Small intestine (tissue), 16 donors: ENCODE measurements around the gene CGB5. TPM values are rescaled to one million over a fixed set of nuclear protein-coding genes. Genes with fewer than 3 reads are reported as not detected.
"Not testable (repeated sequence)": the region's sequence is repeated elsewhere in the genome, so short reads cannot be mapped to it uniquely, and the experiment has no call there.

Experiments used
- DNase-seq, 2 donors: peaks; one replicate each; pipeline versions ENCODE4 v3.0.0 to v3.0.0-alpha.2; 2013
- FAIRE-seq: peaks from 2 replicates; lab custom pipeline; 2012; peaks lifted over from hg19 to GRCh38; lab: Jason Lieb, UNC
- H3K27ac ChIP-seq, 3 donors: one replicate each; pipeline ENCODE4 v1.5.1; 2013; ENCODE audit warnings: low read length in 2 of 3, mild to moderate bottlenecking in 2 of 3, control low read depth in 1 of 3, inconsistent platforms in 1 of 3, low read depth in 1 of 3, moderate library complexity in 1 of 3
- H3K27me3 ChIP-seq, 3 donors: one replicate each; pipeline ENCODE4 v1.6.1; 2013; ENCODE audit warnings: low read length in 3 of 3, inconsistent platforms in 1 of 3; ENCODE audit not compliant: control insufficient read depth in 3 of 3, insufficient read depth in 3 of 3
- H3K36me3 ChIP-seq, 3 donors: one replicate each; pipeline ENCODE4 v1.6.1; 2013; ENCODE audit warnings: low read length in 3 of 3, inconsistent platforms in 1 of 3, low read depth in 1 of 3, mild to moderate bottlenecking in 1 of 3, moderate library complexity in 1 of 3; ENCODE audit not compliant: control insufficient read depth in 3 of 3, insufficient read depth in 2 of 3
- H3K4me1 ChIP-seq, 3 donors: one replicate each; pipeline ENCODE4 v1.6.1; 2013; ENCODE audit warnings: low read length in 2 of 3, inconsistent platforms in 1 of 3, low read depth in 1 of 3, mild to moderate bottlenecking in 1 of 3, moderate library complexity in 1 of 3; ENCODE audit not compliant: control insufficient read depth in 3 of 3, insufficient read depth in 2 of 3
- H3K4me3 ChIP-seq, 3 donors: one replicate each; pipeline ENCODE4 v1.5.1; 2013; ENCODE audit warnings: low read length in 3 of 3, control low read depth in 1 of 3, inconsistent platforms in 1 of 3, low read depth in 1 of 3, mild to moderate bottlenecking in 1 of 3, moderate library complexity in 1 of 3
- H3K9me3 ChIP-seq, 2 donors: one replicate each; pipeline ENCODE4 v1.6.1; 2013; ENCODE audit warnings: low read depth in 1 of 2, low read length in 1 of 2; ENCODE audit not compliant: control insufficient read depth in 2 of 2, insufficient read depth in 1 of 2
- WGBS, 3 donors: extraction: QIAGEN DNeasy Blood & Tissue Kit; methylation state at CpG; one replicate each; pipeline ENCODE4 v1.1.7; 2013; 5-methylcytosine and 5-hydroxymethylcytosine counted together
- long read RNA-seq, 10 donors: transcript quantifications; one replicate each; lab custom pipeline, GENCODE V29; 2026
- polyA plus RNA-seq, 4 donors: library from polyadenylated mRNA; stranded (reverse) in 3 of 4; unstranded in 1 of 4; fragments of 200-250 nt in 3 of 4; fragments of 120-200 nt in 1 of 4; gene quantifications; one replicate each; pipeline versions ENCODE4 v1.2.1 to v1.2.3, GENCODE V29; 2013
- donor health status: healthy with polysubstance abuse.
- donor health status: control.
- donor health status: control.
- donor health status: Bipolar disorder and iron deficiency.
- donor health status: healthy.

CGB5 gene
- polyA plus RNA-seq = under 1 TPM in 1 of 4 donors, not detected in 3; 0.09 TPM
- long read RNA-seq, donor 1 = 0 reads
- long read RNA-seq, donor 2 = 0 reads
- long read RNA-seq, donor 3 = 0 reads
- long read RNA-seq, donor 4 = 0 reads
- long read RNA-seq, donor 5 = 0 reads
- long read RNA-seq, donor 6 = 0 reads
- long read RNA-seq, donor 7 = 0 reads
- long read RNA-seq, donor 8 = 0 reads
- long read RNA-seq, donor 9 = 0 reads
- long read RNA-seq, donor 10 = 0 reads

DNA sequence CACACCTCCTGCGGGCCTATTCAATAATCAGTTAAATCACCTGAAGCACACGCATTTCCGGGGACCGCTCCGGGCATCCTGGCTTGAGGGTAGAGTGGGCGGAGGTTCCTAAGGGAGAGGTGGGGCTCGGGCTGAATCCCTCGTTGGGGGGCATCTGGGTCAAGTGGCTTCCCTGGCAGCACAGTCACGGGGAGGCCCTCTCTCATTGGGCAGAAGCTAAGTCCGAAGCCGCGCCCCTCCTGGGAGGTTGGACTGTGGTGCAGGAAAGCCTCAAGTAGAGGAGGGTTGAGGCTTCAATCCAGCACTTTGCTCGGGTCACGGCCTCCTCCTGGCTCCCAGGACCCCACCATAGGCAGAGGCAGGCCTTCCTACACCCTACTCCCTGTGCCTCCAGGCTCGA is at the start of gene CGB5:
TSS of gene CGB5 (plus strand) at position 301 of the 400 bp plus-strand sequence. CDS start 362 bp downstream, outside the sequence.
- not testable (repeated sequence) for FAIRE-seq, H3K27me3 ChIP-seq, H3K4me1 ChIP-seq, H3K36me3 ChIP-seq, DNase-seq, H3K9me3 ChIP-seq, H3K4me3 ChIP-seq, H3K27ac ChIP-seq
- 53 to 66% (median 62%) methylated on average over 14 of the region's 15 CpGs for WGBS, 3 donors

DNA sequence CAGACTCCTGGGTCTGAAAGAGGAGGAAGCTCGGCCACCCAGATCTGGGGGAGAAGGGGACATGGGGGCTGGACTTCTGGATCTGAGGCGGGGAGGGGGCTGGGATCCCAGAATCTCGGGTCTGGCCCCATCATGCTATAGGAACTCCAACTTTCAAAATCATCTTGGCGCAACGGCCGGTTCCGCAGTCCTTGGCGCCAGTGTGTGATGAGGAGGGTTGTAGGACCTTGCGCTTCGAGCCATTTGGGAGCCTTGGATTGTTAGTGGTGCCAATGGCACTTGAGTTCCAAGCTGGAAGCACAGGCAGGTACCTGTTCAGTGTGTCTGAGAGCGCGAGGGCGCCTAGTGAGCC is 49.6 kb upstream of the CGB5 start:
- Histone ChIP-seq H3K27me3 (no peaks in the 10 kb centered on the region), H3K27ac (peak overlapping the region; percentile 17 to 98 (median 95)), H3K4me1 (peaks cover 2 to 22% (median 7%) of the 10 kb centered on the region in 3 donors), H3K36me3 (peaks cover 0 to 29% (median 0%) of the 10 kb centered on the region in 3 donors), H3K4me3 (peak overlapping the region; percentile 54 to 94 (median 58)), H3K9me3 (no peaks in the 10 kb centered on the region)
- FAIRE-seq = no peak
- WGBS, 3 donors = 0 to 1% (median 1%) methylated on average over 13 of the region's 13 CpGs
- no peak for DNase-seq

DNA sequence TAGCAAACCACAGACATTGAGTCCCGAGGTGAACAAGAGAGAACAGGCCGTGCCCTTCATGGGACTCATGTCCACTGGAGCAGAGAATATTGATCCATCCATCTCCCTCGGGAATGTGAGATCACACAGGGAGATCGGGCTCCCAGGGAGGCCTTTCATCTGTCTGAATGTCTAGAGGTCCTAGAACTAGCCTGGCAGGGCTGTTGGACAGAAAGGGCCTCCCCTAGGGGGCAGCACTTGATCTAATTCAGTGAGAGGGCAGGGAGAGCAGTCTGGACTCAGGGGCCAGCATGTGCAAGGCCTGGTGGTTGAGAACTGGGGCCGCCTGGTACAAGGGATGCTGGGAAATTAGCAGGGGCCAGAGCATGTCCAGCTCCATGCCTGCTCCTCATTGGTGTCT is 45.7 kb upstream of the CGB5 start:
- no peaks in the 10 kb centered on the region for H3K27me3 ChIP-seq
- peaks cover 0 to 9% (median 0%) of the 10 kb centered on the region in 3 donors for H3K4me1 ChIP-seq
- no peaks in the 10 kb centered on the region for H3K9me3 ChIP-seq
- peaks cover 0 to 29% (median 1%) of the 10 kb centered on the region in 3 donors for H3K36me3 ChIP-seq
- peak; percentile 48 to 58 for DNase-seq
- 73 to 76% (median 73%) methylated on average over 5 of the region's 5 CpGs for WGBS, 3 donors
- H3K27ac ChIP-seq = no peak overlapping the region
- FAIRE-seq = no peak
- no peak overlapping the region for H3K4me3 ChIP-seq

GRCh38 chr19:48999481-49000325 is 43.9 kb upstream of the CGB5 start:
- 60 to 66% (median 64%) methylated on average over 16 of the region's 16 CpGs for WGBS, 3 donors
- Histone ChIP-seq H3K4me1 (peaks cover 0 to 3% (median 0%) of the 10 kb centered on the region in 3 donors), H3K27me3 (no peaks in the 10 kb centered on the region), H3K9me3 (no peaks in the 10 kb centered on the region), H3K27ac (no peak overlapping the region), H3K36me3 (peaks cover 4 to 45% (median 7%) of the 10 kb centered on the region in 3 donors), H3K4me3 (no peak overlapping the region)
- DNase-seq (peak; percentile 64 to 65), FAIRE-seq (no peak)

GRCh38 chr19:49004133-49004532 is 39.5 kb upstream of the CGB5 start:
- H3K4me3 ChIP-seq = no peak overlapping the region
- H3K27me3 ChIP-seq = no peaks in the 10 kb centered on the region
- H3K36me3 ChIP-seq = peaks cover 4 to 63% (median 15%) of the 10 kb centered on the region in 3 donors
- DNase-seq (no peak), FAIRE-seq (no peak)
- 97 to 99% (median 98%) methylated on average over 15 of the region's 15 CpGs for WGBS, 3 donors
- no peak overlapping the region for H3K27ac ChIP-seq
- H3K4me1 ChIP-seq = no peaks in the 10 kb centered on the region
- H3K9me3 ChIP-seq = no peaks in the 10 kb centered on the region

DNA sequence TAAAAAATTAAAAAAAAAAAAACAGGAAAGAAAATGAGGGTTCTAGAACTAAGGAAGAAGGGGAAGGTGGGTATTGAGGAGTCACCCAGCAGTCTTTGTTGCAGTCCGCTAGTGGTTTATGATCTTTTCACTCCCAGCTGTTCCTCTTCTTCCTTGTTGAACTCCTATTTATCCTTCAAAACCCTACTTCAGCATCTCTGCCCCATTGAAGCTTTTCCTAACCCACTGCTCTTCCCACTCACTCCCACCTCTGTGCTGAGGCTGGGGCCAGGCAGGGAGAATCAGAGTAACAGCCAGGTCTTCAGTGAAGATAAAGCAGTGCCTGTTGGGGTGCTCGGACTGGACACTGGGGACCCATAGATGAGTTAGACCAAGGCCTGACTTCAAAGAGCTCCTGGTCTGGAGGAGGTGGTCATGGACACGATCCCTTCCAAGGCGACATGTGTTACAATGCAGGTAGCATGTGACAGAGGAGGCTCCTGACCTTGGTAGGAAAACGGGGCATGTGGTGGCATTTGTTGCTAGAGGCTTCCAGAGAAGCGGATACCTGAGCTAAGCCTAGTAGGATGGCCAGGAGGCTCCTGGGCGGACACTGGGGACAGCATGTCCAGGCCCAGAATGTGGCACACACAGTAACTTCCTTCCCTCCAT is 38.6 kb upstream of the CGB5 start:
- Histone ChIP-seq H3K36me3 (peaks cover 4 to 63% (median 20%) of the 10 kb centered on the region in 3 donors), H3K27me3 (no peaks in the 10 kb centered on the region), H3K4me1 (no peaks in the 10 kb centered on the region), H3K9me3 (no peaks in the 10 kb centered on the region), H3K4me3 (no peak overlapping the region), H3K27ac (no peak overlapping the region)
- 93 to 95% (median 94%) methylated on average over 7 of the region's 7 CpGs for WGBS, 3 donors
- DNase-seq (no peak), FAIRE-seq (no peak)

DNA sequence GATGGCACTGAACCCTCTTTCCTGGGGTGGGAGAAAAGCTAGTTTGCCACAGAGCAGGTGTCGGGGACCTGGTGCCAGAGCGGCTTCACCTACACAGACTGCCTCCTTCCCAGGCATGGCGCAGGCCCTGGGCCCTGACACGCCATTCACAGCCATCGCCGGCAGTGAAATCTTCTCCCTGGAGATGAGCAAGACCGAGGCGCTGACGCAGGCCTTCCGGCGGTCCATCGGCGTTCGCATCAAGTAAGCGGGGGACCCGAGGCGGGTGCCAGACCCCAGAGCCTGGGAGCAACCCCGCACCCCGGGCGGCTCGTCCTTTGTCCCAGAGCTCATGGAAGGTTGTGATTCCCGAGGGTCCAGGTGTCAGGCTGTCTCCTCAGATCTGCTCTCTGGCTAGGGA is 36.7 kb upstream of the CGB5 start:
- 96 to 98% (median 97%) methylated on average over 22 of the region's 22 CpGs for WGBS, 3 donors
- no peak overlapping the region for H3K27ac ChIP-seq
- H3K4me3 ChIP-seq = no peak overlapping the region
- no peaks in the 10 kb centered on the region for H3K4me1 ChIP-seq
- H3K36me3 ChIP-seq = peaks cover 4 to 77% (median 25%) of the 10 kb centered on the region in 3 donors
- H3K27me3 ChIP-seq = no peaks in the 10 kb centered on the region
- H3K9me3 ChIP-seq = no peaks in the 10 kb centered on the region
- DNase-seq (no peak), FAIRE-seq (no peak)

DNA sequence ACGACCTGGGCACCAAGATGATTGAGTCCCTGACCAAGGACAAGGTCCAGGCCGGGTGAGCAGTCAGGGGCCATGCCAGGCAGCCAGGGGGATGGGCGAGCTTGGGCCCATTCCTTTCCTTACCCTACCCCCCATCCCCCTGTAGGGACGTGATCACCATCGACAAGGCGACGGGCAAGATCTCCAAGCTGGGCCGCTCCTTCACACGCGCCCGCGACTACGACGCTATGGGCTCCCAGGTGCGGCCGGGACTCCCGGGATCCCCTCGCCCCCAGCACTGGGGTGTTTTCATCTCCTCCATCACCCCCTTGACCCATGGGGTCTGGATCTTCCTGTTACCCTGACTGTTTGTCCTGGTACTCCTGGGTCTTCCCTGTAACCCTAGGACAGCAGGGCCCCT is 33.8 kb upstream of the CGB5 start:
- Histone ChIP-seq H3K9me3 (no peaks in the 10 kb centered on the region), H3K4me3 (no peak overlapping the region), H3K4me1 (no peaks in the 10 kb centered on the region), H3K27me3 (no peaks in the 10 kb centered on the region), H3K36me3 (peaks cover 0 to 77% (median 17%) of the 10 kb centered on the region in 3 donors), H3K27ac (no peak overlapping the region)
- FAIRE-seq = no peak
- WGBS, 3 donors = 90 to 95% (median 94%) methylated on average over 15 to 18 of the region's 18 CpGs
- DNase-seq = no peak
